B cell (primary cell): Measurements from ENCODE around the gene TMEM132A. TPM values are rescaled to one million over a fixed set of nuclear protein-coding genes. Genes with fewer than 3 reads are reported as not detected.

Source experiments
- ATAC-seq: fragments of 200-7000 bp; cut with Tn5 transposase; one replicate; pipeline ENCODE4 v1.10.0; 2021; ENCODE audit warnings: low read depth, mild to moderate bottlenecking, moderate number of reproducible peaks, moderate library complexity
- CTCF ChIA-PET: fragments of 350-600 bp; sonication (Branson Sonifier 250); formaldehyde crosslinking; loops from one replicate; lab custom pipeline; 2021; ENCODE audit warnings: antibody characterized with exemption, inconsistent platforms; lab: Charles Lee
- POLR2A ChIA-PET: fragments of 350-600 bp; sonication (Branson Sonifier 250); formaldehyde crosslinking; loops from one replicate; lab custom pipeline; 2021; ENCODE audit warnings: antibody characterized with exemption; lab: Charles Lee
- DNase-seq: peaks from one replicate; pipeline ENCODE4 v3.0.0; 2013
- H2AFZ ChIP-seq: 2 replicates; pipeline ENCODE4 v1.6.1; 2012; ENCODE audit warnings: mild to moderate bottlenecking, low read depth, low read length; ENCODE audit not compliant: insufficient read depth, poor library complexity, severe bottlenecking
- H3K27ac ChIP-seq, 2 donors: 1 replicate in 1 of 2; 2 replicates in 1 of 2; pipeline ENCODE4 v1.5.1; 2012 to 2013; ENCODE audit warnings: low read length in 2 of 2, mild to moderate bottlenecking in 2 of 2, moderate library complexity in 1 of 2
- H3K27me3 ChIP-seq, 4 experiments: fragments of 200-600 bp in 1 of 4; sonication (generic) in 1 of 4; replicated peaks in 1 of 4; 1 replicate in 2 of 4; 2 replicates in 2 of 4; pipeline versions ENCODE4 v1.6.1 to v1.7.0; 2013 to 2016; ENCODE audit warnings: low read length in 3 of 4, mild to moderate bottlenecking in 2 of 4, mixed read lengths in 1 of 4, moderate library complexity in 1 of 4; ENCODE audit not compliant: insufficient read depth in 4 of 4, control insufficient read depth in 3 of 4; ENCODE audit errors: control extremely low read depth in 1 of 4
- H3K36me3 ChIP-seq, 2 experiments: replicated peaks in 1 of 2; 1 replicate in 1 of 2; 2 replicates in 1 of 2; pipeline versions ENCODE4 v1.6.1 to v1.7.1; 2013; ENCODE audit warnings: low read length in 1 of 2; ENCODE audit not compliant: insufficient read depth in 2 of 2, control insufficient read depth in 1 of 2; ENCODE audit errors: control extremely low read depth in 1 of 2, extremely low read depth in 1 of 2
- H3K4me1 ChIP-seq, 2 donors: fragments of 200-600 bp in 1 of 2; sonication (generic) in 1 of 2; 1 replicate in 1 of 2; 2 replicates in 1 of 2; pipeline versions ENCODE4 v1.5.1 to v1.6.1; 2013 to 2017; ENCODE audit warnings: low read length in 2 of 2; ENCODE audit not compliant: control insufficient read depth in 2 of 2, insufficient read depth in 2 of 2
- H3K4me2 ChIP-seq: replicated peaks from 2 replicates; pipeline ENCODE3; 2012; ENCODE audit warnings: mild to moderate bottlenecking, low read depth, low read length; ENCODE audit not compliant: poor library complexity, severe bottlenecking
- H3K4me3 ChIP-seq, 5 experiments: fragments of 200-600 bp in 1 of 5; sonication (generic) in 1 of 5; 1 replicate in 3 of 5; 2 replicates in 2 of 5; pipeline versions ENCODE4 v1.5.1 to v1.7.0; 2011 to 2016; ENCODE audit warnings: low read length in 4 of 5, mild to moderate bottlenecking in 4 of 5, low read depth in 2 of 5, control low read depth in 1 of 5, moderate library complexity in 1 of 5; ENCODE audit not compliant: insufficient read depth in 1 of 5; ENCODE audit errors: control extremely low read depth in 1 of 5, extremely low read depth in 1 of 5
- H3K79me2 ChIP-seq: fragments of 200-600 bp; sonication (generic); one replicate; pipeline ENCODE4 v1.6.0; 2016; ENCODE audit warnings: low read length; ENCODE audit not compliant: control insufficient read depth, insufficient read depth
- H3K9ac ChIP-seq: fragments of 200-600 bp; sonication (generic); 2 replicates; pipeline ENCODE4 v1.6.1; 2017; ENCODE audit warnings: mild to moderate bottlenecking, low read length, moderate library complexity
- H3K9me3 ChIP-seq, 3 donors: one replicate each; pipeline versions ENCODE4 v1.6.1 to v1.7.1; 2013; ENCODE audit warnings: low read length in 2 of 3; ENCODE audit not compliant: control insufficient read depth in 2 of 3, insufficient read depth in 1 of 3; ENCODE audit errors: control extremely low read depth in 1 of 3
- H4K20me1 ChIP-seq: 2 replicates; pipeline ENCODE4 v1.6.0; 2012; ENCODE audit warnings: mild to moderate bottlenecking, low read length; ENCODE audit not compliant: insufficient read depth, control insufficient read depth, poor library complexity, severe bottlenecking
- H3K27ac Mint-ChIP-seq: one replicate; pipeline ENCODE4 v1.8.0; 2021; ENCODE audit warnings: mixed read lengths
- H3K27me3 Mint-ChIP-seq: one replicate; pipeline ENCODE4 v1.8.0; 2021; ENCODE audit warnings: mixed read lengths
- H3K4me1 Mint-ChIP-seq: one replicate; pipeline ENCODE4 v1.8.0; 2021; ENCODE audit warnings: mixed read lengths
- H3K4me3 Mint-ChIP-seq: one replicate; pipeline ENCODE4 v1.8.0; 2021; ENCODE audit warnings: mixed read lengths
- H3K9me3 Mint-ChIP-seq: one replicate; pipeline ENCODE4 v1.8.0; 2022; ENCODE audit warnings: mixed read lengths; ENCODE audit not compliant: insufficient read depth
- EZH2 ChIP-seq: IDR thresholded peaks from 2 replicates; pipeline ENCODE4 v1.6.1; 2012; ENCODE audit warnings: borderline replicate concordance, low read depth, mild to moderate bottlenecking, moderate library complexity, low read length; ENCODE audit not compliant: insufficient read depth, poor library complexity, severe bottlenecking
- WGBS: methylation state at CpG from one replicate; pipeline ENCODE4 v1.1.5; 2013; ENCODE audit warnings: missing lambda C conversion rate; ENCODE audit not compliant: insufficient coverage; 5-methylcytosine and 5-hydroxymethylcytosine counted together
- intact Hi-C: fragments of 100-400 bp; cut with micrococcal nuclease; formaldehyde crosslinking; loops from one replicate; pipeline ENCODE4 v1.10.0; 2022
- polyA plus RNA-seq: library from polyadenylated mRNA; depleted of rRNA; stranded (reverse); fragments of >200 nt; gene quantifications from 2 replicates; pipeline ENCODE4 v1.2.3, GENCODE V29; 2012
- total RNA-seq, 2 donors: library from RNA; stranded (reverse); fragments of 120-200 nt in 1 of 2; gene quantifications; 1 replicate in 1 of 2; 2 replicates in 1 of 2; pipeline versions ENCODE4 v1.2.3 to v1.2.4, GENCODE V29; 2013 to 2022
- TF ChIP-seq, protein P1 (sequence below): fragments of 200-600 bp; IDR thresholded peaks from one replicate; pipeline ENCODE4 v1.8.0; 2022; ENCODE audit warnings: antibody characterized with exemption, mild to moderate bottlenecking

TMEM132A gene
- total and polyA plus RNA-seq, 2 donors (not counting 1 experiment from before 2014, with no cell fraction given), result 1.2 to 11.3 TPM

GRCh38 chr11:60972182-60973030 is 48.1 kb downstream of the TMEM132A start:
- H3K27me3 Mint-ChIP-seq, result no peaks in the 10 kb centered on the region
- H3K9me3 Mint-ChIP-seq, result no peaks in the 10 kb centered on the region
- Histone ChIP-seq H2AFZ (peak overlapping the region; percentile 78), H4K20me1 (no peaks in the 10 kb centered on the region), H3K4me1 (peaks cover 31 to 36% of the 10 kb centered on the region in 2 donors), H3K9me3 (peaks cover 0 to 4% (median 1%) of the 10 kb centered on the region in 3 donors), H3K36me3 (no peaks in the 10 kb centered on the region), H3K9ac (peak overlapping the region; percentile 50), H3K27me3 (no peaks in the 10 kb centered on the region), H3K4me2 (peak overlapping the region; percentile 73), H3K4me3 (peak overlapping the region in 4 of 5 experiments; percentile 41 to 60 (median 46)), H3K27ac (peak overlapping the region; percentile 53 to 64), H3K79me2 (peaks cover 24% of the 10 kb centered on the region)
- intact Hi-C loops, result no loop called here
- TF ChIP-seq EZH2, result no peak
- TF ChIP-seq, protein P1, sequence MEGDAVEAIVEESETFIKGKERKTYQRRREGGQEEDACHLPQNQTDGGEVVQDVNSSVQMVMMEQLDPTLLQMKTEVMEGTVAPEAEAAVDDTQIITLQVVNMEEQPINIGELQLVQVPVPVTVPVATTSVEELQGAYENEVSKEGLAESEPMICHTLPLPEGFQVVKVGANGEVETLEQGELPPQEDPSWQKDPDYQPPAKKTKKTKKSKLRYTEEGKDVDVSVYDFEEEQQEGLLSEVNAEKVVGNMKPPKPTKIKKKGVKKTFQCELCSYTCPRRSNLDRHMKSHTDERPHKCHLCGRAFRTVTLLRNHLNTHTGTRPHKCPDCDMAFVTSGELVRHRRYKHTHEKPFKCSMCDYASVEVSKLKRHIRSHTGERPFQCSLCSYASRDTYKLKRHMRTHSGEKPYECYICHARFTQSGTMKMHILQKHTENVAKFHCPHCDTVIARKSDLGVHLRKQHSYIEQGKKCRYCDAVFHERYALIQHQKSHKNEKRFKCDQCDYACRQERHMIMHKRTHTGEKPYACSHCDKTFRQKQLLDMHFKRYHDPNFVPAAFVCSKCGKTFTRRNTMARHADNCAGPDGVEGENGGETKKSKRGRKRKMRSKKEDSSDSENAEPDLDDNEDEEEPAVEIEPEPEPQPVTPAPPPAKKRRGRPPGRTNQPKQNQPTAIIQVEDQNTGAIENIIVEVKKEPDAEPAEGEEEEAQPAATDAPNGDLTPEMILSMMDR, result no peak
- peak overlapping the region; percentile 15 for H3K27ac Mint-ChIP-seq
- CTCF ChIA-PET, result interaction anchor here (0.6 to 6.0 kb wide), 5 partner anchors 13 to 214 kb away, joined by 3 to 53 read pairs (median 8); no protein-coding TSS in a partner anchor
- peaks cover 37% of the 10 kb centered on the region for H3K4me1 Mint-ChIP-seq
- WGBS, result 88% methylated on average over 15 of the region's 15 CpGs
- H3K4me3 Mint-ChIP-seq, result peak overlapping the region; percentile 44
- POLR2A ChIA-PET, result interaction anchor here (0.5 to 2.3 kb wide), 3 partner anchors 57 to 119 kb away, joined by 3 to 10 read pairs (median 4); no protein-coding TSS in a partner anchor
- no peak for ATAC-seq
- DNase-seq, result no peak

- ChIA-PET CTCF (interaction anchor here (0.8 kb wide), 1 partner anchor 214 kb away, joined by 5 read pairs; no protein-coding TSS in a partner anchor), POLR2A (interaction anchor here (0.6 kb wide), 1 partner anchor 12 kb away, joined by 9 read pairs; no protein-coding TSS in a partner anchor)
- no peak for TF ChIP-seq EZH2
- TF ChIP-seq, protein P1, result no peak
- intact Hi-C loops, result no loop called here
- Histone ChIP-seq H3K36me3 (no peaks in the 10 kb centered on the region), H3K9ac (no peak overlapping the region), H3K4me1 (peaks cover 40 to 44% of the 10 kb centered on the region in 2 donors), H3K27me3 (no peaks in the 10 kb centered on the region), H3K9me3 (no peaks in the 10 kb centered on the region), H3K79me2 (peaks cover 24% of the 10 kb centered on the region), H3K4me2 (peak overlapping the region; percentile 73), H3K4me3 (no peak overlapping the region), H3K27ac (no peak overlapping the region), H4K20me1 (no peaks in the 10 kb centered on the region), H2AFZ (no peak overlapping the region)
- Mint-ChIP-seq H3K9me3 (no peaks in the 10 kb centered on the region), H3K27ac (peak overlapping the region; percentile 20), H3K27me3 (no peaks in the 10 kb centered on the region), H3K4me1 (peaks cover 48% of the 10 kb centered on the region), H3K4me3 (no peak overlapping the region)
- no peak for DNase-seq
- WGBS, result 87% methylated on average over 6 of the region's 6 CpGs
- no peak for ATAC-seq
Measured at GRCh38 chr11:60973699-60974098, 49.4 kb downstream of the TMEM132A start.
